ENCODE data around the gene LMBR1.
"Not testable (repeated sequence)": the region's sequence is repeated elsewhere in the genome, so short reads cannot be mapped to it uniquely, and the experiment has no call there.

Gene LMBR1

GRCh38 chr7:156752367-156753228, 140.4 kb downstream of the LMBR1 start:
- no peak for DNase-seq

DNA sequence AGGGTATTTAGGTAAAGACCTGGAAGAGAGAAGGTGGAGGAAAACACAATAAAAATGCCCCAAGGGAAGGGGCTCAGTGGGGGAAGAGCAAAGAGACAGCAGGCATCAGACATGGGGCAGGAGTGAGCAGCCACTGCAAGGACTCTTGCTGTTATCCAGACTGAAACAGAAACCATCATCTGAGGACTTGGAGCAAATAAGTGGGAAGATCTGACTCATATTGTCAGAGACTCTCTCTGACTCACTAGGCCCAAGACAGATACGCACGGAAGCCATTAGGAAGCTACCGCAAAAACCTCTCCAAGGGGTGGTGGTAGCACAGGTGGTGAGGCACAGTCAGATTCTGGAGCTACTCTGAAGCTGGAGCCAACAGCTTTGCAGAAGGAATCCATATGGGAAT, 141.7 kb downstream of the LMBR1 start:
- no peak for DNase-seq

GRCh38 chr7:156747718-156748117, 145.3 kb downstream of the LMBR1 start:
- no peak for DNase-seq

DNA sequence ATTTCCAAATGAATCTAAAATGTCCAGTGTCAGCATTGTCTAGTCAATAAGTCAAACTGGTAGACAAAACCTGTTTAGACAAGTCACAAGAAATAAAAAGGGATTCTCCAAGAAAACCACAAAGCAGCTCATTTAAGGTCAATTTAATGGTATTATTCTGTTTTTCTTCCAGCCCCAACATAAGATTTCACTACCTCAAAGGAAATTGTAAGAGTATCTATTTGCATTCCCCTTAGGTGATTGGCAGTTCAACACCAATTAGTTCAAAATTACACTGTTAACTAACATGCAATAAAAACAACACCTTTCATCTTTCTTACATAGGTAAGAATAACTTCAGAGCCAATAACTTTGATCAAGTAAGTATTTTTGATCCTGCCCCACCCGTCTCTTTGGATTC, 146.1 kb downstream of the LMBR1 start:
- no peak for DNase-seq

DNA sequence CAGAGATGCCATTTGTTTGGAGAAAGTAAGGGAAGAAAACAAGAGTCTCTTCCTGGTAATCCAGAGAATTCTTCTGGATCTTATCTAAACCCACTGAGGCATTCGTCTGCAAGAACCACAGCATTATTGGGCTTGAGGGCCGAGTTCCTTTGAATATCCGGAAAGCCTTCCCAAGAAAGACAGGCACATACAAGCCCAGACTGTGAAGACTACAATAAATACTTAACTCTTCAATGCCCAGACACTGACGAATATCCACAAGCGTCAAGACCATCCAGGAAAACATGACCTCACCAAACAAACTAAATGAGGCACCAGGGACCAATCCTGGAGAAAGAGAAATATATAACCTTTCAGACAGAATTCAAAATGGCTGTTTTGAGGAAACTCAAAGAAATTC, 153.4 kb downstream of the LMBR1 start:
- DNase-seq, result no peak

DNA sequence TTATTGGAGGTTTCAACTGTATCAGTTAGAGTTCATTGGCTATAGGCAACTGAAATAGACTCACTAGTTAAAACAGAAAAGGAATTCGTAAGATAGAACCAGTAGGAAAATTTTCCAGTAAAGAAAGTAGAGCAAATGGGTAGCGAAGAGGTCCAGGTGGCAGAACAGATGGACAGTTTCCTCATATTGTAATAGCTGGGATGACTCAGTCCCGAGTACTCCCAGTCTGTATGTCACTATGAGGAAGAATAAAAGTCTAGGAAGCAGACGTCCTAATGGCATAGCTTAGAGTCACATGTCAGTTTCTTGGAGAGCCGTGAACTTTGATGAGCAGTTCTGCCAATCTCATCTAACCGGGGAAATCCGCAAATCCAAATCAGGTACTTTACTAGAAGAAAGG, 157.1 kb downstream of the LMBR1 start:
- no peak for DNase-seq

DNA sequence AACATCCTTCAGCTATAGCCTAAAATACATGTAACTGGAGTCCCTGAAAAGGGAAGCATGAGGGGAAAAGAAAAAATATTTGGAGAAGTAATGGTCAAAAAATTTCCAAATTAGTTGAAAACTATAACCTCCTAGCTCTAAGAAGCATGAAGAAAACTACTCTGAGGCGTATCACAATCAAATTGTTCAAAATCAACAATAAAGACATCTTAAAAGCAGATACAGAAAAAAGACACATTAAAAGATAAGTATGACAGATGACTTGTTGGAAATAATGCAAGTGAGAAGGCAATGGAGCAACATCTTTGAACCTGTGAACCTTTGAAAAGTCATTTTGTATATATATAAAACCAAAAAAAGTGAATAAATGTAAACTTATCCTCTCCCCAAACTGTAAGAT, 159.3 kb downstream of the LMBR1 start:
- DNase-seq, result no peak

- no peak for DNase-seq
Observed at GRCh38 chr7:156732091-156732625, 160.8 kb downstream of the LMBR1 start.

DNA sequence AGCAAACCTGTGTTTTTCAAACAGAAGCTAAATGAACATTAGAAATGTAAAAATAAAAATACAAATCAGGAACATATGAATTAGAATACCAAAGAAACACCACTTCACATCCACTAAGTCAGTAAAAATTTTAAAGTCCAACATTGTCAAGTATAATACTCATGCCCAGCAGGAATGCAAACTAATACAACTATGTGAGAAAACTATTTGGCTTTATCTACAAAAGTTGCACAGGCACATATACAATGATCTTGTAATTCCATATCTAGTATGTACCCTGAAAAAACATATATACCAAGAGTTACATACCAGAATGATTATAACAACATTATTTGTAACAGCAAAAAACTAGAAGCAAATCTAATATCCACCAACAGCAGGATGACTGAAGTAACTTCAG, 161.3 kb downstream of the LMBR1 start:
- no peak for DNase-seq

DNA sequence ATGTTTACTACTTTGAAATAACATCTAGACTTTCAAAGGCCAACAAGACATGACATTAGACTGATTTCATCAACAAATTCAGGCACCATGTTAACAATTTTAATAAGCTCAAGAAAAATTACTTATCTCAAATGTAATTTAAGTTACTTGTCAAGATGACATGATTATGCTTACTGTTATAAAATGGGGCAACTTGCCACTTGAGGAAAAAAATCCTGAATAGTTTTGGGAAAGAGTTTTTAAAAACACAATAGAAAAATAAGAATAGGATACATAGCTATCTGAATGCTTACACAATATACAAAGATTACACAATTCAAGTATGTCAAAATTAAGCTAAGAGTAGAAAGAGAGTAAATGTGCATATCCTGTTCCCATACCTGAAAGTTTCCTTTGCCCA, 167.0 kb downstream of the LMBR1 start:
- peak; percentile 5 to 12 for DNase-seq

GRCh38 chr7:156725073-156725472, 167.9 kb downstream of the LMBR1 start:
- no peak for DNase-seq

- DNase-seq, result no peak
Observed at GRCh38 chr7:156722043-156722826, 170.7 kb downstream of the LMBR1 start.

DNA sequence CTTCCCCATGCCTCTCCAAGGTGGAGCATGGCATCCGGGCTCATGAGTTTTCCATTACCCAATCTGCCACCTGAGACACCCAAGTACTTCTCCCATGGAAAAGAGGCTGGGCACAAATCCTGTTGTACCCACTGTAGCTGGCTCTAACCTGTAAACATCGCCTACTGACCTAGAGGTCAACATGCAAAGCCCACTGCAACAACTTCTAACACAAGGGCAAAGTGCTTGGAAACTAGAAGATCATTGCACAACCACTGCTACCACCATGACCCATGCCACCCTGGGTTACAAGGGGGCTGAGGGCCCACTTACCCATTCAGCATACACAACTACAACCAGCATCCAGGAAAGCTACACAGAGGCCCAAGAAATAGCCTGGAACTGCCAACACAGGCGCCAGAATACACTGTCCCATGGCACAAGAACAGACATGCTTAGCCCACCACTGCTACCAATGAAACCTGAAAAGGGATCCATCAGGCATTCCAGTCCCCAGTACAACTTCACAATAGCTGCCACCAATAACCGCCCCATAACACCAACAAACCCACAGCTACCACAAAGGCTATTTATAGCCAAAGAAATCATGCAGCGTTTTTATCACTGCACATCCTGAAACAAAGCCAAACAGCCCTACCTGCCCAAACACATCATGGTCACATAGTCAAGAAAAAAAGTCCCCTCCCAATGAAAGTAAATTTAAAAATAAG, 189.1 kb downstream of the LMBR1 start:
- DNase-seq, result no peak

DNA sequence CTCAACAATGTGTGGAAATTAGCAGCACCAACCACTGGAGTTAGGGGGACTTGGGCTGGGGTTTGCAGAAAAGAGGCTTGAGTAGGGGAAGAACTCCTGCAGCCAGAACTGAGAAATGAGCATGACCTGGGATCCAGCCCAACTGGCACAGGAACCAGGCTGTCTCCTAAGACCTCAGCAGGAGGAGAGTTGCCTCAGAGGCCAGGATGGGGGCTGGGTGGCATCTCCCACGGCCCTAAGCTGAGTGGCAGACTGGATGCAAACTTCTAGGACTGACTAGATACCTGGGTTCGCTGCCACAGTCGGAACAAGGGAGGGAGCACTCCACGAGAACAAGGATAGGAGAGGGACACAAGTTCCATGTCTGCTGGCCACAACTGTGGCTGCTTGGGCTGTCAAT, 189.8 kb downstream of the LMBR1 start:
- DNase-seq, result no peak

GRCh38 chr7:156702399-156702798, 190.6 kb downstream of the LMBR1 start:
- no peak for DNase-seq

GRCh38 chr7:156701787-156702186, 191.2 kb downstream of the LMBR1 start:
- DNase-seq, result not testable (repeated sequence)

DNA sequence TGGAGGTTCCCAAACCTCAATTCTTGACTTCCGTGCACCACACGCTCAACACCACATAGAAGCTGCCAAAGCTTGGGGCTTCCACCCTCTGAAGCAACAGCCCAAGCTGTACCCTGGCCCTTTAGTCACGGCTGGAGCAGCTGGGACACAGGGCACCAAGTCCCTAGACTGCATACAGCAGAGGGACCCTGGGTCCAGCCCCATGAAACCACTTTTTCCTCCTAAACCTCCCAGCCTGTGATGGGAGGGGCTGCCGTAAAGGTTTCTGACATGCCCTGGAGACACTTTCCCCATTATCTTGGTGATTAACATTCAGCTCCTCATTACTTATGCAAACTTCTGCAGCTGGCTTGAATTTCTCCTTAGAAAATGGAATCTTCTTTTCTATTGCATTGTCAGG, 194.5 kb downstream of the LMBR1 start:
- DNase-seq, result not testable (repeated sequence)

- DNase-seq, result not testable (repeated sequence)
Observed at GRCh38 chr7:156697283-156697682, 195.7 kb downstream of the LMBR1 start.

DNA sequence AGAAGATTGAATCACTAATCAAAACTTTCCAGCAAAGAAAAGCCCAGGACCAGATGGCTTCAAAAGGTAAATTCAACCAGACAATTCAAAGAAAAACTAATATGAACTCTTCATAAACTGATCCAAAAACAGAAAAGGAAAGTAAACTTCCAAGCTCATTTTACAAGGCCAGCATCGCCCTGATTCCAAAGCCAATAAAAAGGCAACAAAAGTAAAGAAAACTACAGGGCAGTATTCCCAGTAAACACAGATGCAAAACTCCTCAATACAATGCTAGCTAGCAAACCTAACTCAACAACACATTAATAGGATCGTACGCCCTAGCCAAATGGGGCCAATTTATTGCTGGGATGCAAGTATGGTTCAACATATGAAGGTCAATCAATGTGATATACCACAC, 199.4 kb downstream of the LMBR1 start:
- DNase-seq, result no peak

- DNase-seq, result no peak
Observed at GRCh38 chr7:156692849-156693248, 200.1 kb downstream of the LMBR1 start.

- no peak for DNase-seq
Observed at GRCh38 chr7:156691764-156692163, 201.2 kb downstream of the LMBR1 start.

DNA sequence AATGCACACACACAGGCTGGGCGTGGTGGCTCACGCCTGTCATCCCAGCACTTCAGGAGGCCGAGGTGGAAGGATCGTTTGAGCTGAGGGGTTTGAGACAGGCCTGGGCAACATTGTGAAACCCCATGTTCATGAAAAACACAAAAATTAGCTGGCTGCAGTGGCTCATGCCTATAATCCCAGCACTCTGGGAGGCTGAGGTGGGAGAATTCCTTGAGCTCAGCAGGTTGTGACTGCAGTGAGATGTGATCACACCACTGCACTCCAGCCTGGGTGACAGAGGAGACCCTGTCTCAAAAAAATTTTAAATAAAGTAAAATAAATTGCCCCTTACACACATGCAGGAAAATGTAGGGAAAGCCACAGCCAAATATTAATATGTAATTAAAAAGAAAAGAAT, 208.3 kb downstream of the LMBR1 start:
- DNase-seq, result no peak

- no peak for DNase-seq
Observed at GRCh38 chr7:156684251-156684650, 208.7 kb downstream of the LMBR1 start.

Measured in AML-193 (cell line).